MCF 10A (cell line): Measurements from ENCODE around the gene CSF2RB. TPM values are rescaled to one million over a fixed set of nuclear protein-coding genes. Genes with fewer than 3 reads are reported as not detected.

Experiments used
- BruUV-seq: library from RNA; stranded (reverse); fragments of 400-500 nt; replicated peaks from 2 replicates; lab custom pipeline; 2021; lab: Mats Ljungman, UMichigan
- CTCF ChIA-PET: fragments of 300-600 bp; sonication (Branson Sonifier 250); formaldehyde crosslinking; extraction: SDS; loops from one replicate; lab custom pipeline; 2021; ENCODE audit warnings: antibody characterized with exemption, inconsistent platforms; lab: Yijun Ruan, JAX
- POLR2A ChIA-PET: fragments of 300-600, 350-650 bp; sonication (Branson Sonifier 250); formaldehyde crosslinking; extraction: SDS; loops from one replicate; lab custom pipeline; 2020; ENCODE audit warnings: antibody characterized with exemption, inconsistent platforms; lab: Yijun Ruan, JAX
- DNase-seq: peaks from one replicate; pipeline ENCODE4 v3.0.0-alpha.2; 2018; ENCODE audit not compliant: unreplicated experiment
- H3K27ac Mint-ChIP-seq: one replicate; pipeline ENCODE4 v1.8.0; 2022; ENCODE audit warnings: mild to moderate bottlenecking, low read depth, mixed read lengths; ENCODE audit not compliant: unreplicated experiment
- H3K27me3 Mint-ChIP-seq: one replicate; pipeline ENCODE4 v1.8.0; 2022; ENCODE audit warnings: mixed read lengths; ENCODE audit not compliant: insufficient read depth, unreplicated experiment
- H3K36me3 Mint-ChIP-seq: one replicate; pipeline ENCODE4 v1.8.0; 2022; ENCODE audit warnings: mild to moderate bottlenecking, moderate library complexity, mixed read lengths; ENCODE audit not compliant: insufficient read depth, unreplicated experiment
- H3K4me1 Mint-ChIP-seq: one replicate; pipeline ENCODE4 v1.8.0; 2022; ENCODE audit warnings: mixed read lengths; ENCODE audit not compliant: insufficient read depth, unreplicated experiment
- H3K4me3 Mint-ChIP-seq: one replicate; pipeline ENCODE4 v1.8.0; 2022; ENCODE audit warnings: mild to moderate bottlenecking, moderate library complexity, mixed read lengths; ENCODE audit not compliant: unreplicated experiment
- H3K9me3 Mint-ChIP-seq: one replicate; pipeline ENCODE4 v1.8.0; 2022; ENCODE audit warnings: mixed read lengths; ENCODE audit not compliant: unreplicated experiment
- intact Hi-C: fragments of 100-400 bp; cut with micrococcal nuclease; formaldehyde crosslinking; loops from 2 replicates; pipeline ENCODE4 v1.14.1; 2022
- total RNA-seq: library from RNA; stranded (reverse); gene quantifications from 2 replicates; pipeline ENCODE4 v1.2.3, GENCODE V29; 2022
- TF ChIP-seq, protein P1 (sequence below): fragments of 200-600 bp; IDR thresholded peaks from one replicate; pipeline ENCODE4 v1.8.0; 2022; ENCODE audit warnings: antibody characterized with exemption, mild to moderate bottlenecking; ENCODE audit not compliant: unreplicated experiment

Gene CSF2RB
- total RNA-seq, 1 experiment from 2014 or later, result not detected

DNA sequence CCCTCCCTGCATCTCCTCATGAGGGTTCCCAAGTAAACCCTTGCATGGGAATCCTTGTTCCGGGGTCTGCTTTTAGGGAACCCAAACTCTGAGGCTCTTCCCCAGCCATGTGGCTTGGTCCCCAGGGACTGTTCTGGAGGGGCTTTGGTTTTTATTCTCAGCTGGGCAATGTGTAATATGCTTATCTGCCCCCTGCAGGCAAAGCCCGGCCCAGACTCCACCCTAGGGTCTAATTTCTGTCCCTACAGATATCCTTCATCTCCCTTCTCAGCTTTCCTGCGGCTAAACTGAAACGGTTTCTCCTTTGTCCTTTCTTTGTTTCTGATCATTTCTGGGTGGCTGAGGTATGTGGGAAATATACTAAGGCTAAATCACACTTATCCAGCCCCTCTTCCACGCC is 68.7 kb downstream of the CSF2RB start:
- TF ChIP-seq, protein P1, sequence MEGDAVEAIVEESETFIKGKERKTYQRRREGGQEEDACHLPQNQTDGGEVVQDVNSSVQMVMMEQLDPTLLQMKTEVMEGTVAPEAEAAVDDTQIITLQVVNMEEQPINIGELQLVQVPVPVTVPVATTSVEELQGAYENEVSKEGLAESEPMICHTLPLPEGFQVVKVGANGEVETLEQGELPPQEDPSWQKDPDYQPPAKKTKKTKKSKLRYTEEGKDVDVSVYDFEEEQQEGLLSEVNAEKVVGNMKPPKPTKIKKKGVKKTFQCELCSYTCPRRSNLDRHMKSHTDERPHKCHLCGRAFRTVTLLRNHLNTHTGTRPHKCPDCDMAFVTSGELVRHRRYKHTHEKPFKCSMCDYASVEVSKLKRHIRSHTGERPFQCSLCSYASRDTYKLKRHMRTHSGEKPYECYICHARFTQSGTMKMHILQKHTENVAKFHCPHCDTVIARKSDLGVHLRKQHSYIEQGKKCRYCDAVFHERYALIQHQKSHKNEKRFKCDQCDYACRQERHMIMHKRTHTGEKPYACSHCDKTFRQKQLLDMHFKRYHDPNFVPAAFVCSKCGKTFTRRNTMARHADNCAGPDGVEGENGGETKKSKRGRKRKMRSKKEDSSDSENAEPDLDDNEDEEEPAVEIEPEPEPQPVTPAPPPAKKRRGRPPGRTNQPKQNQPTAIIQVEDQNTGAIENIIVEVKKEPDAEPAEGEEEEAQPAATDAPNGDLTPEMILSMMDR, result no peak
- intact Hi-C loops, result no loop called here
- no peaks in the 10 kb centered on the region for H3K36me3 Mint-ChIP-seq
- DNase-seq, result no peak
- no peak overlapping the region for H3K27ac Mint-ChIP-seq
- no peaks in the 10 kb centered on the region for H3K27me3 Mint-ChIP-seq
- H3K4me1 Mint-ChIP-seq, result peaks cover 10% of the 10 kb centered on the region
- ChIA-PET POLR2A (interaction anchor here (1.2 kb wide), 1 partner anchor 50 kb away, joined by 4 read pairs; no protein-coding TSS in a partner anchor), CTCF (interaction anchor here (0.6 to 7.5 kb wide), 5 partner anchors 62 to 199 kb away, joined by 3 to 73 read pairs (median 10); no protein-coding TSS in a partner anchor)
- H3K4me3 Mint-ChIP-seq, result no peak overlapping the region
- BruUV-seq, result no TSS peak
- H3K9me3 Mint-ChIP-seq, result no peaks in the 10 kb centered on the region

DNA sequence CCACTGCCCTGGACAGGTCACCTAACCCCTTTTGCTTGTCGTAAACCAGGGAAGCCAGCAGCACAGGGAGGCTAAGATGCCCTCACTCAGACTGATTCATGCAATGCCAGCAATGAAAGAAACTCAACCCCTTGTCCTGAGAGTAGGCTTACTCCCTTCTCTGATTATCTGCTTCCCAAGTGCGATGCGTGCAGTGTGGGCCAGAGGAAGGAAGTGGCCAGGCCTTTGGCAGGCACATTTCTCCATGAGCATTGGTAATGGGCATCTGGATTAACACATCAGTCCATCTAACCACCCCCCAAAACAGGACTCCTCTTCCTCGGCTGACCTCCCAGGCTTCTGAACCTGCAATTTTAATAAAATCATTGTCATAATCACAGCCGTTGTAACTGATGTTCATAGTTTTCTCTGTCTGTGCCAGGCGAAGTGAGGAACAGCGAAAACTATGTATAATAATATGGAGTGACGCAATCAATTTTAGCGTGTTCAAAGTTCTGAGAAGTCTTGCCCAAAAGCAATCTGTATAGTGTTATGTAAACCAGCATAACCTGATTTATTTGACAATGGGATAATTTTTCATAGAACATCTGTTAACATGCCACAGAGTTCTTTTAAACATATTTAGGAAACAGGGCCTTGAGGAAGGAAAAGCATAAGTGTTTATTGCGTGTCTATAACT is 71.9 kb downstream of the CSF2RB start:
- Mint-ChIP-seq H3K9me3 (no peaks in the 10 kb centered on the region), H3K4me3 (no peak overlapping the region), H3K4me1 (no peaks in the 10 kb centered on the region), H3K27me3 (peaks cover 6% of the 10 kb centered on the region), H3K36me3 (no peaks in the 10 kb centered on the region), H3K27ac (no peak overlapping the region)
- intact Hi-C loops, result loop anchor here (5.0 kb wide), 1 partner anchor 182 kb away; no protein-coding TSS in a partner anchor
- no peak for DNase-seq
- TF ChIP-seq, protein P1, result no peak
- no TSS peak for BruUV-seq
- ChIA-PET CTCF (interaction anchor here (0.7 to 1.4 kb wide), 5 partner anchors 59 to 1092 kb away, joined by 3 to 6 read pairs (median 3); no protein-coding TSS in a partner anchor), POLR2A (no interaction called here)

DNA sequence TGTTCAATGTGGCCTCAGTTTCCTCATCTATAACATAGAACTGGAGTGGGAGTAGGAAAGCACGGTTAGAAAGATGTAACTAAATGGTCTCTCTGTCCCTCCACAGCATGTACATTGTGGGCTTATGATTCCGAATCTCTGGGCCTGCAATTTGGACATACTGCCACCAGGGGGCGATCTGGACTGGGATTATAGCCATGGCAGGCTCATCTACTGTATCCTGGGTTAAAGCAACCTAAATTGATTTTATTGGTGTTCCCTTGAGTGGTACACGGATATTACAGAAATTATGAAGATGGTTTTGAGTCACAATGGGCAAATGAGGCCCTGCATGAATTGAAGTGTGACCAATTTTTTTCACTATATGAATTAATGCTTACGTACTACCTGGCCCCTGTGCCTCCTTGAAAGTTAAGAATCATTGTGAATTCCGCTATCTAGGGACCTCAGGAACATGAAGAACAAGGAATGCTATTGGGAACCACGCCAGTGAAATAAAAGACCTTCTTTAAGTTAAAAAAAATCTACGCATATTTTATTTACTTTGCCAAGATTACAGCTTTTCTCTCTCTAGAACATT is 72.9 kb downstream of the CSF2RB start:
- POLR2A ChIA-PET, result interaction anchor here (1.1 kb wide), 1 partner anchor 33 kb away, joined by 6 read pairs; the partner anchor contains the start of genes MPST and TST
- peak; percentile 57 for DNase-seq
- Mint-ChIP-seq H3K27ac (no peak overlapping the region), H3K9me3 (no peaks in the 10 kb centered on the region), H3K27me3 (peaks cover 16% of the 10 kb centered on the region), H3K4me3 (no peak overlapping the region), H3K4me1 (no peaks in the 10 kb centered on the region), H3K36me3 (no peaks in the 10 kb centered on the region)
- intact Hi-C loops, result loop anchor here (1.0 to 5.0 kb wide), 2 partner anchors 58 to 181 kb away; no protein-coding TSS in a partner anchor
- TF ChIP-seq, protein P1, result peak; percentile 88
- no TSS peak for BruUV-seq
- CTCF ChIA-PET, result interaction anchor here (0.6 to 2.0 kb wide), 11 partner anchors 7 to 1093 kb away, joined by 3 to 6 read pairs (median 3); no protein-coding TSS in a partner anchor
